IPS DF 4.7 (cell line): ENCODE measurements around the gene NDUFS2.
"Not testable (repeated sequence)": the region's sequence is repeated elsewhere in the genome, so short reads cannot be mapped to it uniquely, and the experiment has no call there.

ENCODE experiments used
- DNase-seq: peaks from one replicate; pipeline ENCODE4 v3.0.0-alpha.2; 2013; ENCODE audit warnings: low spot score; ENCODE audit errors: extremely low read depth

Gene NDUFS2

DNA sequence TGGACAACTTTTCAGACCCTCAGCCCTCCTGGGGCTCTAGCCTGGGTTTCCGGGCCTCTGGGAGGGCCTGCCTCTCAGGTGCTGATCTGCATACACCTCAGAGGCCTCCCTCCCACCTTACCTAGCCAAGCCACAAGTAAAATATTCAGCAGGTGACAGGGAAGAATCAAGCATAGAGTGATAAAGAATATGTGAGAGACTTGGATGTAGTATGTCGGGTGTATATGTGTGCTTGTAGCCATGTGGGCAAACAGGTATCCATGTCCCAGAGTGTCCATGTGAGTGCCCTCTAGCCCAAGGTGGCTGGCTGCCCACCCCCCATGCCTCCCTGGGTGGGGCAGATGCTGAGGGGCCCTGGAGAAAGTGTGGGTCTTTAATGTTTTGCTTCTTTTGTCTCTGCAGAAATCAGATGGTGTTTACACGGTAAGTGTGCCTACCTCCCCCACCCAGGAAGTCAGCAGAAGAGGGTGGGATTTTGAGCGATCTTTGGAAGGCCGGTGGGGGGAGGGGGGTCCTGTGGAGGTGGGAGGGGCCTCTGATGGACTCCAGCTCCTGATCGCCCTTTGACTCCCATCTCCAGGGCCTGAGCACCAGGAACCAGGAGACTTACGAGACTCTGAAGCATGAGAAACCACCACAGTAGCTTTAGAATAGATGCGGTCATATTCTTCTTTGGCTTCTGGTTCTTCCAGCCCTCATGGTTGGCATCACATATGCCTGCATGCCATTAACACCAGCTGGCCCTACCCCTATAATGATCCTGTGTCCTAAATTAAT lies 16.3 kb downstream of the NDUFS2 start:
- no peak for DNase-seq

DNA sequence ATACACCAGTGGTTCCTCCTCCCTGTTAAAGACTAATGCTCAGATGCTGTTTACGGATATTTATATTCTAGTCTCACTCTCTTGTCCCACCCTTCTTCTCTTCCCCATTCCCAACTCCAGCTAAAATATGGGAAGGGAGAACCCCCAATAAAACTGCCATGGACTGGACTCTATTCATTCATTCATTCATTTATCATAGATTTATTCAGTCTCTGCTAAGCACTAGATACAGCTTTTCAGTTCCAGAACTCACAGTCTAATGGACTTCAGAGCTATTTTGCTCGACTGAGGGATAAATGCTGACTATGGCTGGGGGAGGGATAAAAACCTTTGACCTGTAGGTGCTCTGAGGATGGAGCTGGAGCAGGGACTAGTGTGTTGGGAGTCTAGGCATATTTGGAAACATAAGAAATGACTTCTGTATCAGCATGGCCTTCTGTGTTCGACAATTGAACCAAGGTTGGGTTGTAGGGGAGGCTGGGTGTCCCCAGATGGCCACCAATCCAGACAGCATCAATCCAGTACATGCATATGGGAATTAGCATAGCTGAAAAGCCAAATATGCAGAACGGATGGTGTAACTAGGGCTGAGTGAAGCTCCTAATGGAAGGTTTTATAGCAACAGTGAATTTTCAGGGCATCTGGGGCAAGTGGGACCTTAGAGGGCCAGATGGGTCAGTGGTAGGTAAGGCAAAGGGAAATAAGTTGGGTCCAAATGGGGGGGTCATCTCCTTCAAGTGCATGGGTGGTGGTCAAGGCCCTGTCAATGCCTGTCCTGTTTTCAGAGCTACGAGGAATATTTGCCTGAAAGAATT lies 17.1 kb downstream of the NDUFS2 start:
- no peak for DNase-seq

DNA sequence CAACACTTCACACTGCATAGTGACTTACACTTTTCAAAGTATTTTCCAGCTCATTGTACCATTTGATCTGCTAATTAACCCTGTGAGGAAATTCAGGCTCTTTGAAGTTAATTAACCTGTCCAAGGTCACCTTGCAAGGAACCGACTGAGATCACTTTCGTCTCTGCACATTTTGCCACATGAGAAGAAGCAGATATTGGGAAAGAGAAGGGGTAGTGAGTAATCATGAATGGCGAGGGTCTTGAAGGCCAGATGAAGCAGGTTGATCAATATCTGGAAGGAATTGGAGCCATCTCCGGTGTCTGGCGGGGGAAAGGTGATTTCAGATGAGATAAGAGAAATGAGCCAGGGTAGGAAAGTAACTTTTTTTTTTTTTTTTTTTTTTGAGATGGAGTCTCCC lies 17.8 kb downstream of the NDUFS2 start:
- no peak for DNase-seq

DNA sequence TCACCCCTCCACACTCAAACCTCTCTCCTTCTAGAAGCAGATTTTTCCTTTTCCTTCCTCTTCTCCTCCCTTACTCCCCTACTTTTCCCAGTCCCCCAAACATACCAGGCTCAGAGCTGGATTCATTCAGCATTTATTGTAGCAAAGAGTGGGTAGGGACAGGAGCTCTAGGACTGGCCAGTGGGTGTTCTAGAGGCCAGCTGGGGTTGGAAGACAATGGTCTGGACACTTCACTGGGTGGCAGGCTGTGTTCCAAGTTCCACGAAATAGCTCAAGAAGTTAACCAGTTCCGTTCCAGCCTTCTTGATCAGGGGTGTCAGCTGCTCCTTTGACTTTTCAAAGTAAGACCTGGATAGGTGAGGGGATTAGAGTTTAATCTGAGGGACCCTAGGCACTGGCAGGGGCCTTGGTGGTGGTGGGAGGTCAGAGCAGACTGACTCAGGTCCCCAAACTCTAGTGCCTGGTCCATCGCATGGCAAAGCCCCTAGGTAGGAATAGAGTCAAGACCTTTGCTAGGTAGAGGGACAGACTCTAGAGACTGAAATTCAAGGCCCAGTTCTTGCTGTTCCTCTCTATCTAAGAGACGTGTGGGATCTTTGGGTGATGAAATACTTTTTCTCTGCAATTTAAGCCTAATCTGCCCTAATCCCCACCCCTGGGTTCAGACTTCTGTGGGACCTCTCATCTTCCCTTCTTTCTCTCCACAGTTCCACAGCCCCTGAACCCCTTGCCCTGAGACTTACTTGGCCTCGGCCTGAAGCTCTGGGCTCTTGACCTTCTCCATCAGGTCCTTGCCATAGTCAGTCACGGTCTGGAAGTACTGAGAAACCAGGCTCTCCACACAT lies 20.2 kb downstream of the NDUFS2 start:
- DNase-seq, result no peak

DNA sequence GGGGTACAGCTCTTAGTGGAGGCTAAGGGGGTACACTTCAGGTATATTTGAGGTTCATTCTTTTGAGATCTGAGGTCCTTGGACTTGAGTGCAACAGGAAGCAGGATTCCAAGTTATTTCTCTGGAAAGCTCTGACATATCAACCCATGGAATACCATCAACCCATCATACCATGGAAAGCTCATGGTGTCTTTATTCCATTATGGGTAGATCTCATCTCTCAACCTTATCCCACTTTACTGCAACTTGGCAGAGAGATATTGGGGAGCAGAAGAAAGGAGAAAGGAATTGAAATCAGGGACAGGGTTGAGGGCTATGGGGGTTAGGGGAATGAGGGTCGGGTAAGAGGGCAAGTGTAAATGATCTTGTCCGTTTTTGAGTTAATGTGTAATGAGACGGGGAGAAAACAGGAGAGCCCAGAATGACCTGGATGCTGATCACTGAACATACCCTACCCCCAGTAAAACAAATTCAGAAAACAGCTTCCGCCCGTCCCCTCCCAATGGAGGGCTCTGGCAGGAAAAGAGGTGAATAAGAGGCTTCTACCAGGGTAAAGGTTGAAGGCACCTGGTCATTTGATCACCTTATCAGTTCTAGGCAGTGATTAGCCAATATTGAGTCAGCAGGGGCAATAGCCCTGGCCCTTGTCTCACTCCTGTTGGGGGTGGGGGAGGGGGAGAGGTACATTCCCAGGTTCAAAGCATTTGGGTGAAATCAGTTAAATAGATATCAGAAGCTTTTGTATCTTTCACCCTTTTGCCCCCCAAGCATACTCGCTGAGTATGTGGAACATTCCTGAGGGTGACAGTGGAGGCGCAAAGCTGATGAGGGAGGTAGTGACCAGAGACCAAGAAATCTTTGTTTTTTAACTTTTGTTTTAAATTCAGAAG lies 21.9 kb downstream of the NDUFS2 start:
- DNase-seq, result no peak

DNA sequence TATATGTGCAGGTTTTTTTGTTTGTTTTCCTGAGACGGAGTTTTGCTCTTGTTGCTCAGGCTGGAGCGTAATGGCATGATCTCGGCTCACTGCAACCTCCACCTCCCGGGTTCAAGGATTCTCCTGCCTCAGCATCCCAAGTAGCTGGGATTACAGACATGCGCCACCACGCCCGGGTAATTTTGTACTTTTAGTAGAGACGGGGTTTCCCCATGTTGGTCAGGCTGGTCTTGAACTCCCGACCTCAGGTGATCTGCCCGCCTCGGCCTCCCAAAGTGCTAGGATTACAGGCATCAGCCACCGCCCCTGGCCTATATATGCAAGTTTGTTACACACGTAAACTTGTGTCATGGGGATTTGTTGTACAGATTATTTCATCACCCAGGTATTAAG lies 22.5 kb downstream of the NDUFS2 start:
- not testable (repeated sequence) for DNase-seq

DNA sequence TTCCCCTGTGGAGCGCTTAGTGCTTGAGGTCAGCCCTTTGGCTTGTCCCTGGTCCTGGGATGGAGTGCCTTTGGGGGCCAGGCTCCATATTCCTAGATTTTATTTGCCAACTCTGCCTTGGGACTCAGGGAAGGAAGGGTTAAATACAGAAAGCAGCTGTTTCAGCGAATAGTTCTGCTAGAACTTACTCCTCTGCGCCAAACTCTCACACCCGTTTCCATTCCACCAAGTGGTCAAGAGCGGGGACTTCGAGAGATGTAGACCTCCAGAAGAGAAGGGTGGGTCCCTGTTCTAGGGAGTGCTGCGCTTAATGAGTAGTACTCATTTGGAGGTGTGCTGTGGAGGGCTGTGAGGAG lies 23.0 kb downstream of the NDUFS2 start:
- no peak for DNase-seq

DNA sequence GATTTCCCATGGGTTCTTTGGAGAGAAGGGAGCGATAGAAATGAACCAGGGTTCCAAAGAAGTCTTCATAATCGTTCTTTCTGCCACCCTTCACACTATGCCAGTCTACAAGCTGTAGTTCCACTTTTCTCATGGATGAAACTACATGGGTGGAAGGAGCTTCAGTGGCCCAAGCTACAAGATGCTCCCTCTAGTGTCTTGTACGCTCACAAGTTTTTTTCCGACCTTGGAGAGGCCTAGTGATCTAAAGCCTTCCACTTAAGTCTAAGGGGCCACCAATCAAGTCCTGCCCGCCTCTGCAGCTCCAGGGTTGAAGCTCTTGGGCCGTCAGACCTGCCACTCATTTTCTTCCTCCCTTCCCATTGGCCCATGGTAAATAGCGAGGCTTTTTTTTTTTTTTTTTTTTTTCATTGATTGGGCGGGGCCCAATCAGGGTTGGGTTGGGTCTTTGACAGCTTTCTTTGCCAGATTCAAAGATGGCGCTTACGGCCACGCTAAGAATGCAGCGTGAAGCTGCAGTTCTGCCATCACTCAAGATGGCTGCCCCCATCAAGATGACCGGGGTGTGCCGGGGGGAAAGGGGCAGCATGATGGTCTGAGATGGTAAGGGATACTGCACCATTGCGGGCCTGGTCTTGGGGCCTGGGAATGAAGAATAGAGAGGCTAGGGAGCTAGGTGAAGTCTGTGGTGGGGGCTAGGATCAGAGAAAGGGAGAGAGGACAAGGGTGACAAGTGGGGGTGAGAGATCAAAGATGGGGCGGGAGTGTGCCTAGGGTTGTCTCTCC lies 23.6 kb downstream of the NDUFS2 start, which contains the start of gene TOMM40L:
Gene TOMM40L, plus strand, starts transcription at position 527 of the 786 bp plus-strand sequence. CDS start 430 bp downstream, outside the sequence.
- peak; percentile 94 for DNase-seq

DNA sequence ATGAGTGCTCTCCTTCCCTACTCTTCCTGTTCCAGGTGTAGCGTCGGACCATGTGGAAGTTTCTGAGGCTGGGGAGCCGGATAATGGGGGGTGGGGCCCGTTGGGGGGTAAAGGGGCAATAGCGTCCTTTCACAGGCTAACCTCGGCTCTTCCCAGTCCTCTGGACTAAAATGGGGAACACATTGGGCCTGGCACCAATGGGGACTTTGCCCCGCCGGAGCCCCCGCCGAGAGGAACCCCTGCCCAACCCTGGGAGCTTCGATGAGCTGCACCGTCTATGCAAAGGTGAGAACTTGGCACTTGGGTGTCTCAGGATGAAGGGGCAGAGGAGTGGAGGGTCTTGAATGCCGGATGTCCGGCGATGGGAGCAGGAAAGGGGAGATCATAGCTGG lies 24.1 kb downstream of the NDUFS2 start:
- DNase-seq, result no peak

DNA sequence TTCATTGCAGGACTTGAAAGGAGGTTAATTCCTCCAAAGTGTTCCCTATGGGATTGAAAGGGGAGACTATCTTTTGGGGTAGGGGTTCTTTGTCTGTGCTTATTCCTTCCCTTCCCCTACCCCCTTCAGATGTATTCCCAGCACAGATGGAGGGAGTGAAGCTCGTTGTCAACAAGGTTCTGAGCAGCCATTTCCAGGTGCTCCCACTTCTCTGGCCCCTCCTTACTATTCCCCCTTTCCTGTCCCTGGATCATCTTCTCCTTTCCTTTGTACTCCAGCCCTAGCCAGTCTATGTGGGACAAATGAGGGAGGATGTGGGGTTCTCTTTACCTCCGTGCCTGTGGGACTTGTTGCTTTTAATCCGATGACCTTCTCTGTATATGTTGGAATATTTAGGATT lies 24.6 kb downstream of the NDUFS2 start:
- no peak for DNase-seq

DNA sequence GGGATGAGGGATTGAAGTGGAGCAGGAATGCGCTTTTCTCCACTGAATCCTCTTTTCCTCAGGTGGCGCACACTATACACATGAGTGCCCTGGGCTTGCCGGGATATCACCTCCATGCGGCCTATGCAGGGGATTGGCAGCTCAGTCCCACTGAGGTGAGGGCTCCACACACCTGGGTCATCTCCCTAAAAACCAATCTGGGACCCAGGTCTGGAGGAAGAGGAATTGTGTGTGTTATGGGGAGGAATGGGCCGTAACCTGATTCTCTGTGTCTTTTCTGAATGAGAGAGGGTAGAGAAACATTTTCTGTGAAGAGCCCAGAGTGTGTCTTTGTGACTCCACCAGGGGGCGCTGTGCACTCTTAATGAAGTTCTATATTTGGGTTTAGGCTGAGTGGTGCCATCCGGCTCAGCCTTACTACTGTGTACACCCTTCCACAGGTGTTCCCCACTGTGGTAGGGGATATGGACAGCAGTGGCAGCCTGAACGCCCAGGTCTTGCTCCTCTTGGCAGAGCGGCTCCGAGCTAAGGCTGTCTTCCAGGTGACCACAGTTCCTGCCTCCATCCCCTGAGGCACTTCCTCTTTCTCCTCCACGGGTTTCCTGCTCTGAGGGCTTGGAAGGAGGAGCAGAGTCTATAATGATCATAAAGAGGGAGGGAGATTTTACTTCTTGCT lies 25.2 kb downstream of the NDUFS2 start:
- DNase-seq, result no peak

DNA sequence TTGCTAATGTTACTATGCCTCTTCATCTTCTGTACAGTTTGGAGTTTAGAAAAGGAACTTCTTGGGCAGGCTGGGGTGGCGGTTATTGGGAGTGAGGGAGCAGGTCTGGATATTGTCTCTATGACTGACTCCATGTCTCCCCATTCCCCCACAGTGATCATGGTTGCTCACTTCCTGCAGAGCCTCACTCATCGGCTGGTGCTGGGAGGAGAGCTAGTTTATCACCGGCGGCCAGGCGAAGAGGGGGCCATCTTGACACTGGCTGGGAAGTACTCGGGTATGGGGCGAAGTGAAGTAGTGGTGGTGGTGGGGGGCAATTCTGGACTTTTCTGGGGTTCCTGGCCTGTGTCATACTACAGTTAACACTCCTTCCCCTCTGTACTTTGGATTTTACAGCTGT lies 25.9 kb downstream of the NDUFS2 start:
- no peak for DNase-seq

DNA sequence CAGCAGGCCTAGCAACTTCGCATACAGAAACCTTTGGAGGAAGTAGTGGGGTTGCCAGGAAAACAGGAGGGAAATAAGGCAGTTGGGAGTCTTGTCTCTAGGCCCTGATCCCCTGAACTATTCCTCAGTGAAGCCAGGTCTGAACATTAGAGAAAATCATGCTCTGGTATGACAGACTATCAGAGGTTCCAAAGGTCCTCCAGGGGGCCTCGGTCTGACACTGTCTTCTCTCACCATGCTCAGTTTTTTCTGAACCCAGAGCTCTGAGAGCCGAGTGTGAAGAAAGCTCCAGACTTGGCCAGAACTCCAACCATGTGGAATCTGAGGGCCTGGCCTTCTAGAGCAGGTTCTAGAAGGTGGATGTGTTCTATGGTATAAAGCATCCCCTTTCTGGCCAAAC lies 27.7 kb downstream of the NDUFS2 start:
- DNase-seq, result no peak

DNA sequence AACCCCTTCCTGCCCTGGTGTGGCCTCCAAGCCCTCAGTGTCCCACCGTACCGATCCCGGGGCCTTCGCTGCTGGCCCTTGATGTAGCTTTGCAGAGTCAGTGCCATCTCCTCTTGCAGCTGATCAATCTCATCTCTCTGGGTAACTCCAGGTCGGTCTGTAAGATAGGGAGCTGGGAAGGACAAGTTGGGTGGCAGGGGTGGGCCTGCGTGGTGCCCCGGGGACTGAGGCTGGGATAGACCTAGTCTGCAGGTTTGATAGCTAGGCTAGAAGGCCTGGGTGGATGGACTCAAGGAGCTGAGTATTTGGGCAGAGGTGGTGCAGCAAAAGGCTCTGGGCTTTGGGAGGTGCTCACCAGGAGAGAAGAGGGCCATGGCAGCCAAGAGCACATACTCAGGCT lies 28.6 kb downstream of the NDUFS2 start:
- no peak for DNase-seq

DNA sequence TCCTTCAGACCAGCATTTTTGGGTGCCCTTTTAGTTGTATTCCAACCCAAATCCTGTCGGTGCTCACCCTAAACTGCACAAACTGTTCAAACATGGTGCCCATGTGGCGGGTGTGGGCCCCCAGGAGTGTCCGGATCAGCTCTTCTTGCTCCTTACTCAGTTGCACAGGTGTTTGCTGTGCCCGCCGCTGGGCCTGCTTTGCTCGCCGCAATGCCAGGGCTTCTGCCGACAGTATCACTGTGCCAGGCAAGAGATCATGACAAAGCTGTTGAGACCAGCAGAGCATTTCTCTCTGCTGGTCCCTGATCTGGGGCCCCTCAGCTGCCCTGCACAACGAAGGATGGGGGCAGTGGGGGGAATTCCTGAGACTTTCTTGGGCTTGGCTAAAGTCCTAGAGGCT lies 30.9 kb downstream of the NDUFS2 start:
- no peak for DNase-seq

DNA sequence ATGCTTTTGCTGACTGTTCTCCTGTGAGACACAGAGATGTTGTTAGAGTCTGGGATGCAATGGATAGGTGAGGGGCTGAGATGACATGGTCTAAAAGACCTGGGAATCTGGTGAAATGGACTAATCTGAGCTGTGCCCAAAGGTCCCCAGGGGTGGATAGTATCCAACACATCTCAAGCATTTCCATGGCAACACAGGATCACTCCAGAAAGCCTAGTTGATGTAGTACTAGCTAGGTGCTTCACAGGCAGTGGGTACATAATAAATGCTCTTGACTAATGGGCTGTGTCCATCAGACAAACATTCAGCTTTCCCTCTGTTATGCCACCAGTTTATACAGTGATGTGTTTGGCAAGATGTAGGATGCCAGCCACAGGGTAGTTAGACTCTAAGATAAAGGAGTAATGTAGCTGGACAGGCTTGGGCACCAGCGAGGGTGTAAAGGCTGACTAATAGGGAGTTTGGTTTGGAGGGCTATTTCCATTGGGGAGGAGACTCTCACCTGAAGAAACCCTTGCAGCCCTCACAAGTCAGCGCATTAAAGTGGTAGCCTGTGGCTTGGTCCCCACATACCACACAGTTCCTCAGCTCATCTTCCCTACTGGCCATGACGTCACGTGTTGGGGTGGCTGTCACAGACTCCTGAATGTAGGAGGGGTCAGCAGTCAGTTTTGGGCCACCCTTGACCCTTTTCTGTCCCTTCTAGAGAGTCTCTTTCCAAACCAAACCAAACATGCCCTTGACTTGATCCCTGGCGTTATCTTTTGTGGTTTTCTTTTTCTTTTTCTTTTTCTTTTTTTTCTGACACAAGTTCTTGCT lies 34.0 kb downstream of the NDUFS2 start:
- no peak for DNase-seq

DNA sequence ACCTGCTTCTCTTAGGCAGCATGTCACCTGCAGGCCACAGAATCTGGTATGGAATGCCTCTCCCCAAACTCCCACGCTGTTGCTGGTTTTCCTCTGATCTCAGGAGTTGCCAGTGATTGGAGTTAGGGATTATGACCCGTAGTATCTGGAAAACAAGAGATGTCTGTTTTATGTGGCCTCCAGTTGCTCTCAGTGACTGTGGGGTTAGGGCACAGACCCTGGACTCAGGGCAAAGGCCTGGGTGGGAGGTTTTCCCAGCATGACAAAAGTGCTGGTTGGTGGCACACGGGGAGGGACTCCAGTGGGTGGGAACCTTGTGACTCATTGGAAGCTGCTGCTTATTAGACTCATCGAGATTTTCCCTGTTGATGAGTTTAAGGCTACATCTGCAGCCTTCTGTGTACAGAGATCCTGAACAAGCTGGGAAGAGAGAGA lies 35.9 kb downstream of the NDUFS2 start, which contains the start of gene NR1I3:
Gene NR1I3, minus strand, starts transcription at position 165 of the 435 bp plus-strand sequence. CDS start 1,638 bp downstream, outside the sequence.
- no peak for DNase-seq

DNA sequence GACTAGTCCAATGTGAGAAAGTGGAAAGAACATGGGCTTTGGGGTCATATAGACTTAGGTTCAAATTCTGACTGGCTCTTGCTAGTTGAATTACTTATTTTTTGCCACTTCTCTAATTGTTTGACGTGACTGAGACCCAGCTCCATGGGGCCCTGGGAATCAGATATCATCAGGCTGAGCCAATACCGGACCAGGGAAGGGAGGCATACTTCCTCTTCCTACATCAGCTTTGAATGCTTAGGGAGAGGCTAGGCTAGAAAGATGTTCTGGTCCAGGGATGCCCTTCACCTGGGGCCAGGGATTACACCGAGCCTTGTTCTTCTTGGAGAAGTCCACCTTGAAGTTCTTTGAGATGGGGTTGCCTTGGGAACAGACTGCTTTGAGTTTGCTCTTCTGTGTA lies 39.5 kb downstream of the NDUFS2 start:
- no peak for DNase-seq
